WTC11 (cell line): ENCODE results near the gene FOXN3. TPM values are rescaled to one million over a fixed set of nuclear protein-coding genes. Genes with fewer than 3 reads are reported as not detected.
A peak's percentile ranks its signal among the peaks of the same experiment; 100 is the strongest.

Source experiments
- ATAC-seq: fragments of 200-7000 bp; cut with Tn5 transposase; 2 replicates; pipeline ENCODE4 v1.10.0; 2021; ENCODE audit warnings: mild to moderate bottlenecking, moderate library complexity
- CTCF ChIA-PET: fragments of 300-600 bp; sonication (Branson Sonifier 250); formaldehyde crosslinking; loops from one replicate; lab custom pipeline; 2021; ENCODE audit warnings: antibody characterized with exemption; lab: Charles Lee
- POLR2A ChIA-PET: fragments of 350-600 bp; sonication (Branson Sonifier 250); formaldehyde crosslinking; loops from one replicate; lab custom pipeline; 2021; ENCODE audit warnings: antibody characterized with exemption; lab: Charles Lee
- DNase-seq: peaks from one replicate; pipeline ENCODE4 v3.0.0; 2021; ENCODE audit warnings: low spot score
- H3K27ac Mint-ChIP-seq: 2 replicates; pipeline ENCODE4 v1.8.0; 2021; ENCODE audit warnings: mixed read lengths
- H3K27me3 Mint-ChIP-seq: 2 replicates; pipeline ENCODE4 v1.8.0; 2021; ENCODE audit warnings: low read depth, mild to moderate bottlenecking, moderate library complexity, mixed read lengths
- H3K36me3 Mint-ChIP-seq: 2 replicates; pipeline ENCODE4 v1.8.0; 2021; ENCODE audit warnings: mixed read lengths
- H3K4me1 Mint-ChIP-seq: 2 replicates; pipeline ENCODE4 v1.8.0; 2022; ENCODE audit warnings: mixed read lengths
- H3K4me3 Mint-ChIP-seq: 2 replicates; pipeline ENCODE4 v1.8.0; 2021; ENCODE audit warnings: mild to moderate bottlenecking, moderate library complexity, mixed read lengths
- H3K9me3 Mint-ChIP-seq: 2 replicates; pipeline ENCODE4 v1.8.0; 2021; ENCODE audit warnings: mixed read lengths
- ATF2 ChIP-seq: sonication (generic); formaldehyde crosslinking; IDR thresholded peaks from 2 replicates; pipeline ENCODE4 v1.8.1; 2022; ENCODE audit warnings: low read depth, missing genetic modification reagents, borderline replicate concordance
- CTCF ChIP-seq: fragments of 200-600 bp; IDR thresholded peaks from 2 replicates; pipeline ENCODE4 v1.8.0; 2022; ENCODE audit warnings: antibody characterized with exemption
- EMX1 ChIP-seq: fragments of 250-450 bp; sonication (Bioruptor Pico); IDR thresholded peaks from 2 replicates; pipeline ENCODE4 v1.8.0; 2021; ENCODE audit warnings: mild to moderate bottlenecking
- ESRRA ChIP-seq: sonication (generic); formaldehyde crosslinking; IDR thresholded peaks from 2 replicates; pipeline ENCODE4 v1.8.1; 2022; ENCODE audit warnings: mild to moderate bottlenecking, missing genetic modification reagents, borderline replicate concordance
- FOXJ3 ChIP-seq: sonication (generic); formaldehyde crosslinking; IDR thresholded peaks from 2 replicates; pipeline ENCODE4 v1.9.0; 2021; ENCODE audit warnings: missing genetic modification reagents, mild to moderate bottlenecking, borderline replicate concordance
- FOXP1 ChIP-seq: sonication (generic); formaldehyde crosslinking; IDR thresholded peaks from 2 replicates; pipeline ENCODE4 v1.8.0; 2022; ENCODE audit warnings: missing genetic modification reagents, mild to moderate bottlenecking, moderate library complexity, borderline replicate concordance
- GRHL2 ChIP-seq: fragments of 250-450 bp; sonication (Bioruptor Pico); IDR thresholded peaks from 2 replicates; pipeline ENCODE4 v1.8.0; 2022; ENCODE audit warnings: mild to moderate bottlenecking, moderate library complexity; ENCODE audit not compliant: insufficient replicate concordance, severe bottlenecking
- IRF2 ChIP-seq: sonication (generic); formaldehyde crosslinking; IDR thresholded peaks from 2 replicates; pipeline ENCODE4 v1.8.0; 2022; ENCODE audit warnings: low read depth, missing genetic modification reagents, borderline replicate concordance
- JUN ChIP-seq: sonication (generic); formaldehyde crosslinking; IDR thresholded peaks from 2 replicates; pipeline ENCODE4 v1.8.0; 2023; ENCODE audit warnings: mild to moderate bottlenecking, missing genetic modification reagents
- NFE2L1 ChIP-seq: sonication (generic); formaldehyde crosslinking; IDR thresholded peaks from 2 replicates; pipeline ENCODE4 v1.8.1; 2023; ENCODE audit warnings: missing genetic modification reagents
- RELA ChIP-seq: sonication (generic); formaldehyde crosslinking; IDR thresholded peaks from 2 replicates; pipeline ENCODE4 v1.8.1; 2022; ENCODE audit warnings: missing genetic modification reagents, mild to moderate bottlenecking, borderline replicate concordance
- SOX15 ChIP-seq: fragments of 250-450 bp; sonication (Bioruptor Pico); IDR thresholded peaks from 2 replicates; pipeline ENCODE4 v1.9.0; 2021; ENCODE audit warnings: mild to moderate bottlenecking
- TEAD4 ChIP-seq: sonication (generic); formaldehyde crosslinking; IDR thresholded peaks from 2 replicates; pipeline ENCODE4 v1.8.0; 2022; ENCODE audit warnings: mild to moderate bottlenecking, missing genetic modification reagents
- TP53 ChIP-seq: sonication (generic); formaldehyde crosslinking; IDR thresholded peaks from 2 replicates; pipeline ENCODE4 v1.8.1; 2023; ENCODE audit warnings: mild to moderate bottlenecking, missing genetic modification reagents
- ZNF317 ChIP-seq: sonication (generic); formaldehyde crosslinking; IDR thresholded peaks from 2 replicates; pipeline ENCODE4 v1.8.1; 2023; ENCODE audit warnings: low read depth, mild to moderate bottlenecking, moderate library complexity, missing genetic modification reagents, borderline replicate concordance
- total RNA-seq: library from RNA; stranded (reverse); gene quantifications from 3 replicates; pipeline ENCODE4 v1.2.3, GENCODE V29; 2021
- TF ChIP-seq, protein P1 (sequence below): sonication (generic); formaldehyde crosslinking; conservative IDR thresholded peaks from 2 replicates; pipeline ENCODE4 v1.8.1; 2022; ENCODE audit warnings: mild to moderate bottlenecking, missing genetic modification reagents
- TF ChIP-seq, protein P2 (sequence below): sonication (generic); formaldehyde crosslinking; IDR thresholded peaks from 2 replicates; pipeline ENCODE4 v1.8.1; 2023; ENCODE audit warnings: mild to moderate bottlenecking, missing genetic modification reagents
- TF ChIP-seq, protein P3 (sequence below): sonication (generic); formaldehyde crosslinking; IDR thresholded peaks from 2 replicates; pipeline ENCODE4 v1.8.1; 2023; ENCODE audit warnings: mild to moderate bottlenecking, missing genetic modification reagents
- TF ChIP-seq, protein P4 (sequence below): sonication (generic); formaldehyde crosslinking; IDR thresholded peaks from 2 replicates; pipeline ENCODE4 v1.8.0; 2022; ENCODE audit warnings: mild to moderate bottlenecking, missing genetic modification reagents
- TF ChIP-seq, protein P5 (sequence below): sonication (generic); formaldehyde crosslinking; IDR thresholded peaks from 2 replicates; pipeline ENCODE4 v1.8.1; 2023; ENCODE audit warnings: mild to moderate bottlenecking, missing genetic modification reagents, moderate library complexity

Gene FOXN3
- total RNA-seq, 1 experiment from 2014 or later, result 170 TPM

DNA sequence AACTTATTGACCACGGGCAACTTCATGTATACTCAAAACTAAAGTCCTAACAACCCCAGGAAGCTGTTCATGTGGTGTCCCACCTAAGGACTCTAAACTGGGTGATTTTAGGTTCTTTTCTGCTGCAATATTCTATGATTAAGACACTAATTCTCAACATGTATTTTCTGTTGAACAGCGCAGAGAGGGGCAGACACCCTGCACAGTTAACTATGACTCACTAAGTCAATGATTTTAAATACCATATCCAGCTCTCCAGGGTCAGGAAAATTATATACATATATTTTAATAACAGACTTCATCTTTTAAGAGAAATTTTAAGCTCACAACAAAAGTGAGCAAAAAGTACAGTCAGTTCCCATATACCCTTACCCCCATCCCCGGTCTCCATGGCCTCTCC lies 85.0 kb downstream of the FOXN3 start (continued):
- TF ChIP-seq TEAD4 (CRISPR knock-in tag), result no peak

- Mint-ChIP-seq H3K9me3 (no peaks in the 10 kb centered on the region), H3K27me3 (no peaks in the 10 kb centered on the region), H3K4me3 (no peak overlapping the region), H3K4me1 (peaks cover 52% of the 10 kb centered on the region), H3K36me3 (peaks cover 17% of the 10 kb centered on the region), H3K27ac (peak overlapping the region; percentile 71)
- ChIA-PET POLR2A (no interaction called here), CTCF (no interaction called here)
- no peak for ATAC-seq
- no peak for DNase-seq
- TF ChIP-seq SOX15 (CRISPR knock-in tag), result no peak
These were observed 85.6 kb downstream of the FOXN3 start for GRCh38 chr14:89331398-89331797.

DNA sequence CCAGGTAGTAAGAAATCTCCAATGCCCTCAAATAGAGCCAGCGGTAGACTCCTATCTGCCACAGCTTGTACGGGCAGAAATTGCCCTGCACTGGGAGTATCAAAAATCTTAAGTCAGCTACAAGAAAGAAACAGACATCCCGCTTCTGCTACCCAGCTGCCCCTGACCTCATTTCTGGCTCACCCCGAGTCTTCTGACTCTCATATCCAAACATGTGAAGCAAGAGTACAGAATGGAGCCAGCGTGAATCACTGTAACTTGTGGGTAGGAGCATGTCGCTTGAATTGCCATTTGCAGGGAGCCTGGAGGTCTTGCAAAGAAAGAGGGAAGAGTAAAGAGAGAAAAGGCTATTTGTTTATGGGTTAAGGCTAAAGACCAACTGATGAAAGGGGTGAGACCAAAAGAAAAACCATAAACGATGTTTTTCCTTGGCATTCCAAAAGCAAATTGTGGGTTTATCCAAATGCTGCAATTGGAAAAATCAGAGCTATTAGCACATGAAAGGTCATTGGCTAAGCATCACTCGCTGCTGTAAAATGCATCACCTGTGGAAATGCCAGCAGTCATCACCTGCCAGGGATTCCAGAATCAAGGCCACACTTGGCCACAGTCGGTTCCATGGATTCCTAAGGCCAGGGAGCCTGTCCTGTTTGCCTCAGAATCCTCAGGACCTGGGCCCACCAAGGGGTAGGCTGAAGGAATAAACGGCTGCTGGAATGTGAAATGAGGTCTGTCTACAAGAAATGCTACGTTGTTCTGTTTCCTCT lies 86.6 kb downstream of the FOXN3 start:
- ChIA-PET CTCF (no interaction called here), POLR2A (no interaction called here)
- H3K27ac Mint-ChIP-seq, result peak overlapping the region; percentile 55

GRCh38 chr14:89327771-89328212 lies 89.2 kb downstream of the FOXN3 start:
- Mint-ChIP-seq H3K4me1 (peaks cover 47% of the 10 kb centered on the region), H3K9me3 (peaks cover 5% of the 10 kb centered on the region; the same call in 1 of the 2 replicates), H3K36me3 (peaks cover 30% of the 10 kb centered on the region), H3K27me3 (no peaks in the 10 kb centered on the region), H3K4me3 (no peak overlapping the region), H3K27ac (peak overlapping the region; percentile 49)
- CTCF ChIA-PET, result no interaction called here
- ATAC-seq (no peak), DNase-seq (no peak)
- POLR2A ChIA-PET, result interaction anchor here (0.6 kb wide), 1 partner anchor 55 kb away, joined by 4 read pairs; no protein-coding TSS in a partner anchor
- TF ChIP-seq, protein P1, sequence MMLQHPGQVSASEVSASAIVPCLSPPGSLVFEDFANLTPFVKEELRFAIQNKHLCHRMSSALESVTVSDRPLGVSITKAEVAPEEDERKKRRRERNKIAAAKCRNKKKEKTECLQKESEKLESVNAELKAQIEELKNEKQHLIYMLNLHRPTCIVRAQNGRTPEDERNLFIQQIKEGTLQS (CRISPR knock-in tag), result no peak
- TF ChIP-seq TP53 (CRISPR knock-in tag) (no peak), FOXJ3 (CRISPR knock-in tag) (no peak), ATF2 (no peak), ESRRA (CRISPR knock-in tag) (no peak), ZNF317 (CRISPR knock-in tag) (no peak), EMX1 (CRISPR knock-in tag) (no peak), NFE2L1 (CRISPR knock-in tag) (no peak), IRF2 (CRISPR knock-in tag) (no peak), GRHL2 (no peak)
- TF ChIP-seq, protein P2, sequence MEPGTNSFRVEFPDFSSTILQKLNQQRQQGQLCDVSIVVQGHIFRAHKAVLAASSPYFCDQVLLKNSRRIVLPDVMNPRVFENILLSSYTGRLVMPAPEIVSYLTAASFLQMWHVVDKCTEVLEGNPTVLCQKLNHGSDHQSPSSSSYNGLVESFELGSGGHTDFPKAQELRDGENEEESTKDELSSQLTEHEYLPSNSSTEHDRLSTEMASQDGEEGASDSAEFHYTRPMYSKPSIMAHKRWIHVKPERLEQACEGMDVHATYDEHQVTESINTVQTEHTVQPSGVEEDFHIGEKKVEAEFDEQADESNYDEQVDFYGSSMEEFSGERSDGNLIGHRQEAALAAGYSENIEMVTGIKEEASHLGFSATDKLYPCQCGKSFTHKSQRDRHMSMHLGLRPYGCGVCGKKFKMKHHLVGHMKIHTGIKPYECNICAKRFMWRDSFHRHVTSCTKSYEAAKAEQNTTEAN (CRISPR knock-in tag), result no peak
- TF ChIP-seq, protein P3, sequence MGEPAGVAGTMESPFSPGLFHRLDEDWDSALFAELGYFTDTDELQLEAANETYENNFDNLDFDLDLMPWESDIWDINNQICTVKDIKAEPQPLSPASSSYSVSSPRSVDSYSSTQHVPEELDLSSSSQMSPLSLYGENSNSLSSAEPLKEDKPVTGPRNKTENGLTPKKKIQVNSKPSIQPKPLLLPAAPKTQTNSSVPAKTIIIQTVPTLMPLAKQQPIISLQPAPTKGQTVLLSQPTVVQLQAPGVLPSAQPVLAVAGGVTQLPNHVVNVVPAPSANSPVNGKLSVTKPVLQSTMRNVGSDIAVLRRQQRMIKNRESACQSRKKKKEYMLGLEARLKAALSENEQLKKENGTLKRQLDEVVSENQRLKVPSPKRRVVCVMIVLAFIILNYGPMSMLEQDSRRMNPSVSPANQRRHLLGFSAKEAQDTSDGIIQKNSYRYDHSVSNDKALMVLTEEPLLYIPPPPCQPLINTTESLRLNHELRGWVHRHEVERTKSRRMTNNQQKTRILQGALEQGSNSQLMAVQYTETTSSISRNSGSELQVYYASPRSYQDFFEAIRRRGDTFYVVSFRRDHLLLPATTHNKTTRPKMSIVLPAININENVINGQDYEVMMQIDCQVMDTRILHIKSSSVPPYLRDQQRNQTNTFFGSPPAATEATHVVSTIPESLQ (CRISPR knock-in tag), result no peak
- TF ChIP-seq, protein P4, sequence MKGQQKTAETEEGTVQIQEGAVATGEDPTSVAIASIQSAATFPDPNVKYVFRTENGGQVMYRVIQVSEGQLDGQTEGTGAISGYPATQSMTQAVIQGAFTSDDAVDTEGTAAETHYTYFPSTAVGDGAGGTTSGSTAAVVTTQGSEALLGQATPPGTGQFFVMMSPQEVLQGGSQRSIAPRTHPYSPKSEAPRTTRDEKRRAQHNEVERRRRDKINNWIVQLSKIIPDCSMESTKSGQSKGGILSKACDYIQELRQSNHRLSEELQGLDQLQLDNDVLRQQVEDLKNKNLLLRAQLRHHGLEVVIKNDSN (CRISPR knock-in tag), result no peak

More for the DNA sequence above, 86.6 kb downstream of the FOXN3 start:
- Mint-ChIP-seq H3K9me3 (peaks cover 3% of the 10 kb centered on the region; the same call in 1 of the 2 replicates), H3K27me3 (no peaks in the 10 kb centered on the region), H3K4me1 (peaks cover 49% of the 10 kb centered on the region), H3K36me3 (peaks cover 24% of the 10 kb centered on the region), H3K4me3 (no peak overlapping the region)
- peak; percentile 48 for ATAC-seq
- no peak for DNase-seq
- no peak for TF ChIP-seq JUN (CRISPR knock-in tag)
- TF ChIP-seq, protein P5, sequence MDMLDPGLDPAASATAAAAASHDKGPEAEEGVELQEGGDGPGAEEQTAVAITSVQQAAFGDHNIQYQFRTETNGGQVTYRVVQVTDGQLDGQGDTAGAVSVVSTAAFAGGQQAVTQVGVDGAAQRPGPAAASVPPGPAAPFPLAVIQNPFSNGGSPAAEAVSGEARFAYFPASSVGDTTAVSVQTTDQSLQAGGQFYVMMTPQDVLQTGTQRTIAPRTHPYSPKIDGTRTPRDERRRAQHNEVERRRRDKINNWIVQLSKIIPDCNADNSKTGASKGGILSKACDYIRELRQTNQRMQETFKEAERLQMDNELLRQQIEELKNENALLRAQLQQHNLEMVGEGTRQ, result no peak
- no peak for TF ChIP-seq RELA (CRISPR knock-in tag)
- TF ChIP-seq FOXP1, result no peak
- no peak for TF ChIP-seq CTCF
